Trophoblast cell (in vitro differentiated cells and primary cell): ENCODE data around the gene UTP15. TPM values are rescaled to one million over a fixed set of nuclear protein-coding genes. Genes with fewer than 3 reads are reported as not detected.

Source experiments
- DNase-seq, 2 donors: peaks; one replicate each; pipeline ENCODE4 v3.0.0-alpha.2; 2016
- H2AFZ ChIP-seq: 2 replicates; pipeline ENCODE4 v1.6.1; 2013; ENCODE audit warnings: low read length, moderate library complexity, mild to moderate bottlenecking; ENCODE audit not compliant: insufficient read depth, poor library complexity
- H2AK5ac ChIP-seq: 2 replicates; pipeline ENCODE4 v1.6.1; 2013; ENCODE audit warnings: mild to moderate bottlenecking, low read length
- H2BK120ac ChIP-seq: 2 replicates; pipeline ENCODE4 v1.6.1; 2013; ENCODE audit warnings: low read length, mild to moderate bottlenecking, moderate library complexity; ENCODE audit not compliant: insufficient read depth, poor library complexity
- H2BK12ac ChIP-seq: 2 replicates; pipeline ENCODE4 v1.6.1; 2013; ENCODE audit warnings: mild to moderate bottlenecking, low read length, moderate library complexity
- H2BK5ac ChIP-seq: 2 replicates; pipeline ENCODE4 v1.6.1; 2013; ENCODE audit warnings: low read length, low read depth, moderate library complexity, mild to moderate bottlenecking; ENCODE audit not compliant: poor library complexity
- H3K14ac ChIP-seq: 2 replicates; pipeline ENCODE4 v1.6.1; 2013; ENCODE audit warnings: mild to moderate bottlenecking, low read length
- H3K18ac ChIP-seq: 2 replicates; pipeline ENCODE4 v1.6.1; 2013; ENCODE audit warnings: mild to moderate bottlenecking, low read length
- H3K23ac ChIP-seq: 2 replicates; pipeline ENCODE4 v1.6.1; 2013; ENCODE audit warnings: low read length
- H3K27ac ChIP-seq: 2 replicates; pipeline ENCODE4 v1.5.1; 2013; ENCODE audit warnings: low read depth, mild to moderate bottlenecking, inconsistent platforms, low read length, moderate library complexity
- H3K27me3 ChIP-seq: 2 replicates; pipeline ENCODE4 v1.6.1; 2013; ENCODE audit warnings: inconsistent platforms, mild to moderate bottlenecking, low read length, moderate library complexity; ENCODE audit not compliant: insufficient read depth
- H3K36me3 ChIP-seq, 2 experiments: 1 replicate in 1 of 2; 2 replicates in 1 of 2; pipeline ENCODE4 v1.6.1; 2013; ENCODE audit warnings: low read length in 2 of 2, mild to moderate bottlenecking in 2 of 2, moderate library complexity in 1 of 2; ENCODE audit not compliant: insufficient read depth in 2 of 2, control insufficient read depth in 1 of 2
- H3K4ac ChIP-seq: 2 replicates; pipeline ENCODE4 v1.6.1; 2013; ENCODE audit warnings: low read depth, mild to moderate bottlenecking, low read length, moderate library complexity
- H3K4me1 ChIP-seq, 2 experiments: 1 replicate in 1 of 2; 2 replicates in 1 of 2; pipeline ENCODE4 v1.6.1; 2013; ENCODE audit warnings: low read length in 2 of 2, mild to moderate bottlenecking in 2 of 2, moderate library complexity in 1 of 2; ENCODE audit not compliant: insufficient read depth in 2 of 2, control insufficient read depth in 1 of 2
- H3K4me2 ChIP-seq: 2 replicates; pipeline ENCODE4 v1.6.1; 2013; ENCODE audit warnings: inconsistent platforms, mild to moderate bottlenecking, low read length, moderate library complexity
- H3K4me3 ChIP-seq: 2 replicates; pipeline ENCODE4 v1.5.1; 2013; ENCODE audit warnings: mild to moderate bottlenecking, low read depth, low read length, inconsistent platforms
- H3K79me1 ChIP-seq: one replicate; pipeline ENCODE4 v1.6.1; 2013; ENCODE audit warnings: low read length
- H3K79me2 ChIP-seq: 2 replicates; pipeline ENCODE4 v1.6.1; 2013; ENCODE audit warnings: low read length, mild to moderate bottlenecking; ENCODE audit not compliant: control insufficient read depth, insufficient read depth, poor library complexity
- H3K9ac ChIP-seq: 2 replicates; pipeline ENCODE4 v1.6.1; 2013; ENCODE audit warnings: mild to moderate bottlenecking, low read length
- H3K9me3 ChIP-seq: 2 replicates; pipeline ENCODE4 v1.6.1; 2013; ENCODE audit warnings: low read depth, mild to moderate bottlenecking, control low read depth, inconsistent platforms, low read length; ENCODE audit not compliant: insufficient read depth
- H4K12ac ChIP-seq: 2 replicates; pipeline ENCODE4 v1.6.1; 2013; ENCODE audit warnings: low read depth, mild to moderate bottlenecking, low read length, moderate library complexity
- H4K8ac ChIP-seq: 2 replicates; pipeline ENCODE4 v1.6.1; 2013; ENCODE audit warnings: low read depth, mild to moderate bottlenecking, low read length, moderate library complexity
- H4K91ac ChIP-seq: one replicate; pipeline ENCODE4 v1.6.1; 2013; ENCODE audit warnings: low read depth, mild to moderate bottlenecking, low read length, moderate library complexity
- WGBS: extraction: QIAGEN DNeasy Blood & Tissue Kit; methylation state at CpG from one replicate; pipeline ENCODE4 v1.1.7; 2013; ENCODE audit warnings: missing lambda C conversion rate; ENCODE audit not compliant: insufficient read length, insufficient coverage; ENCODE audit errors: extremely low coverage; 5-methylcytosine and 5-hydroxymethylcytosine counted together
- polyA plus RNA-seq: library from polyadenylated mRNA; stranded (reverse); fragments of 200-250 nt; gene quantifications from 2 replicates; pipeline ENCODE4 v1.2.3, GENCODE V29; 2013

Gene UTP15
- polyA plus RNA-seq = 10.4 and 10.8 TPM in 2 replicates

GRCh38 chr5:73565139-73565968 lies at the start of gene UTP15, which contains the start of gene ANKRA2:
Gene UTP15, plus strand, starts transcription at chr5:73565743. Its CDS starts 1,602 bp downstream, at chr5:73567345.
Gene ANKRA2, minus strand, starts transcription at chr5:73565639. Its CDS starts 2,758 bp downstream, at chr5:73562881.
- Histone ChIP-seq H2AFZ (peak within 1 kb of the TSS; percentile 99), H3K9me3 (no peaks in the 10 kb centered on the region), H4K12ac (peak within 1 kb of the TSS; percentile 99)

GRCh38 chr5:73519531-73520283 lies 45.8 kb upstream of the UTP15 start:
- no peak overlapping the region for H4K8ac ChIP-seq
- no peaks in the 10 kb centered on the region for H3K79me1 ChIP-seq
- H3K9ac ChIP-seq = no peak overlapping the region
- no peak overlapping the region for H4K12ac ChIP-seq
- no peaks in the 10 kb centered on the region for H3K79me2 ChIP-seq
- H3K27me3 ChIP-seq = no peaks in the 10 kb centered on the region
- peak; percentile 71 to 90 for DNase-seq
- H3K9me3 ChIP-seq = no peaks in the 10 kb centered on the region
- H3K18ac ChIP-seq = no peak overlapping the region
- peak overlapping the region; percentile 48 for H3K4me2 ChIP-seq
- no peak overlapping the region for H2AK5ac ChIP-seq
- no peak overlapping the region for H3K14ac ChIP-seq
- peaks cover 2 to 6% of the 10 kb centered on the region in 2 experiments for H3K4me1 ChIP-seq
- H3K4me3 ChIP-seq = no peak overlapping the region
- no peak overlapping the region for H3K4ac ChIP-seq
- H2BK12ac ChIP-seq = no peak overlapping the region
- H2BK120ac ChIP-seq = no peak overlapping the region
- no peak overlapping the region for H2BK5ac ChIP-seq
- no peak overlapping the region for H3K27ac ChIP-seq
- no CpG with 5 or more reads among the region's 16 CpGs for WGBS
- H3K36me3 ChIP-seq = no peaks in the 10 kb centered on the region
- H4K91ac ChIP-seq = no peak overlapping the region
- H3K23ac ChIP-seq = no peak overlapping the region
- peak overlapping the region; percentile 59 for H2AFZ ChIP-seq

More at GRCh38 chr5:73565139-73565968, at the start of gene UTP15, which contains the start of gene ANKRA2:
- H3K4me3 ChIP-seq = peak within 1 kb of the TSS; percentile 96
- H2BK120ac ChIP-seq = peak within 1 kb of the TSS; percentile 80
- peak; percentile 99 to 100 for DNase-seq
- peaks cover 0 to 2% of the 10 kb centered on the region in 2 experiments for H3K36me3 ChIP-seq
- H3K27ac ChIP-seq = peak within 1 kb of the TSS; percentile 72
- peak within 1 kb of the TSS; percentile 95 for H3K9ac ChIP-seq
- H4K8ac ChIP-seq = peak within 1 kb of the TSS; percentile 99
- H2AK5ac ChIP-seq = no peak within 1 kb of the TSS
- H2BK5ac ChIP-seq = peak within 1 kb of the TSS; percentile 89
- H3K4me2 ChIP-seq = peak within 1 kb of the TSS; percentile 76
- peaks cover 7% of the 10 kb centered on the region for H3K79me2 ChIP-seq
- H3K27me3 ChIP-seq = no peaks in the 10 kb centered on the region
- no peaks in the 10 kb centered on the region for H3K4me1 ChIP-seq
- no peak within 1 kb of the TSS for H3K23ac ChIP-seq
- H2BK12ac ChIP-seq = no peak within 1 kb of the TSS
- peaks cover 5% of the 10 kb centered on the region for H3K79me1 ChIP-seq
- peak within 1 kb of the TSS; percentile 90 for H4K91ac ChIP-seq
- H3K18ac ChIP-seq = peak within 1 kb of the TSS; percentile 86
- H3K4ac ChIP-seq = peak within 1 kb of the TSS; percentile 89
- H3K14ac ChIP-seq = peak within 1 kb of the TSS; percentile 94
- WGBS = no CpG with 5 or more reads among the region's 62 CpGs

GRCh38 chr5:73522989-73523388 lies 42.6 kb upstream of the UTP15 start:
- H3K4ac ChIP-seq = no peak overlapping the region
- no peaks in the 10 kb centered on the region for H3K36me3 ChIP-seq
- no peak overlapping the region for H3K14ac ChIP-seq
- H3K18ac ChIP-seq = no peak overlapping the region
- no peak overlapping the region for H2BK12ac ChIP-seq
- H3K23ac ChIP-seq = no peak overlapping the region
- no CpG with 5 or more reads among the region's 7 CpGs for WGBS
- H4K12ac ChIP-seq = no peak overlapping the region
- H3K9ac ChIP-seq = no peak overlapping the region
- no peak overlapping the region for H4K8ac ChIP-seq
- no peak overlapping the region for H2AK5ac ChIP-seq
- H2BK120ac ChIP-seq = no peak overlapping the region
- no peak overlapping the region for H3K4me2 ChIP-seq
- DNase-seq = no peak
- no peak overlapping the region for H3K27ac ChIP-seq
- H2AFZ ChIP-seq = no peak overlapping the region
- H4K91ac ChIP-seq = no peak overlapping the region
- H3K27me3 ChIP-seq = no peaks in the 10 kb centered on the region
- H3K4me1 ChIP-seq = peaks cover 0 to 2% of the 10 kb centered on the region in 2 experiments
- H3K79me2 ChIP-seq = no peaks in the 10 kb centered on the region
- H3K9me3 ChIP-seq = no peaks in the 10 kb centered on the region
- no peak overlapping the region for H3K4me3 ChIP-seq
- no peaks in the 10 kb centered on the region for H3K79me1 ChIP-seq
- H2BK5ac ChIP-seq = no peak overlapping the region

- no peak overlapping the region for H2AFZ ChIP-seq
- H4K12ac ChIP-seq = no peak overlapping the region
- no peak overlapping the region for H2BK12ac ChIP-seq
- H3K79me2 ChIP-seq = no peaks in the 10 kb centered on the region
- no CpG with 5 or more reads among the region's 1 CpG for WGBS
- DNase-seq = no peak
- no peak overlapping the region for H3K27ac ChIP-seq
- no peak overlapping the region for H3K14ac ChIP-seq
- H4K8ac ChIP-seq = no peak overlapping the region
- H3K4me2 ChIP-seq = no peak overlapping the region
- H3K18ac ChIP-seq = no peak overlapping the region
- H4K91ac ChIP-seq = no peak overlapping the region
- H3K23ac ChIP-seq = no peak overlapping the region
- H3K4me3 ChIP-seq = no peak overlapping the region
- H2BK5ac ChIP-seq = no peak overlapping the region
- no peak overlapping the region for H3K9ac ChIP-seq
- no peaks in the 10 kb centered on the region for H3K9me3 ChIP-seq
- peaks cover 0 to 2% of the 10 kb centered on the region in 2 experiments for H3K4me1 ChIP-seq
- no peak overlapping the region for H2AK5ac ChIP-seq
- no peaks in the 10 kb centered on the region for H3K27me3 ChIP-seq
- H2BK120ac ChIP-seq = no peak overlapping the region
- no peaks in the 10 kb centered on the region for H3K79me1 ChIP-seq
- H3K36me3 ChIP-seq = no peaks in the 10 kb centered on the region
- H3K4ac ChIP-seq = no peak overlapping the region
Measured at GRCh38 chr5:73523861-73524260, 41.7 kb upstream of the UTP15 start.
